ENCODE results near the gene CASS4. TPM values are rescaled to one million over a fixed set of nuclear protein-coding genes. Genes with fewer than 3 reads are reported as not detected.

The CASS4 gene
- total RNA-seq, 1 donor from 2014 or later = 0.16 TPM

DNA sequence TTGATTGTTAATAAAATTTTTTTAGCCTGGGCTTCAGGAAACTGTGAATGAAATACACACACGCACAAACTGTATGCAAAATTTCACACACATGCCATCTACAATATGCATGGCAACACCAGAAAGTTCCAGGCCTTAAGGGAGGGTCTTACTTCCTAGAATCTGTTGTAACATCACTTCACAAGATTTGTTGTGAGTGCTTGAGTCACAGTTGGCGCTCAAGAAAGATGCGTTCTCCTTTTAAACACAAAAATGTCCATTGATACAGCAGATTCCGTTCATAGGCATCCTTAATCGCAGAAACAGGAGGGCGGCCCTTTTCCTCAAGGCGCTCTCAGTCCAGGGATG lies 55.9 kb downstream of the CASS4 start:
- H3K27ac Mint-ChIP-seq (ENCODE audit: unreplicated experiment) = peak overlapping the region; percentile 93
- peak overlapping the region; percentile 98 for H3K4me3 Mint-ChIP-seq
- H3K27me3 Mint-ChIP-seq (ENCODE audit: low read depth) = peaks cover 4% of the 10 kb centered on the region
- H3K36me3 Mint-ChIP-seq (ENCODE audit: low read depth) = no peaks in the 10 kb centered on the region
- no peaks in the 10 kb centered on the region for H3K9me3 Mint-ChIP-seq
- no peak for DNase-seq (ENCODE audit: low read depth, low spot score)
- TF ChIP-seq, protein P1, sequence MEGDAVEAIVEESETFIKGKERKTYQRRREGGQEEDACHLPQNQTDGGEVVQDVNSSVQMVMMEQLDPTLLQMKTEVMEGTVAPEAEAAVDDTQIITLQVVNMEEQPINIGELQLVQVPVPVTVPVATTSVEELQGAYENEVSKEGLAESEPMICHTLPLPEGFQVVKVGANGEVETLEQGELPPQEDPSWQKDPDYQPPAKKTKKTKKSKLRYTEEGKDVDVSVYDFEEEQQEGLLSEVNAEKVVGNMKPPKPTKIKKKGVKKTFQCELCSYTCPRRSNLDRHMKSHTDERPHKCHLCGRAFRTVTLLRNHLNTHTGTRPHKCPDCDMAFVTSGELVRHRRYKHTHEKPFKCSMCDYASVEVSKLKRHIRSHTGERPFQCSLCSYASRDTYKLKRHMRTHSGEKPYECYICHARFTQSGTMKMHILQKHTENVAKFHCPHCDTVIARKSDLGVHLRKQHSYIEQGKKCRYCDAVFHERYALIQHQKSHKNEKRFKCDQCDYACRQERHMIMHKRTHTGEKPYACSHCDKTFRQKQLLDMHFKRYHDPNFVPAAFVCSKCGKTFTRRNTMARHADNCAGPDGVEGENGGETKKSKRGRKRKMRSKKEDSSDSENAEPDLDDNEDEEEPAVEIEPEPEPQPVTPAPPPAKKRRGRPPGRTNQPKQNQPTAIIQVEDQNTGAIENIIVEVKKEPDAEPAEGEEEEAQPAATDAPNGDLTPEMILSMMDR (conservative IDR thresholded peaks at IDR 0.05) = no peak
- peaks cover 22% of the 10 kb centered on the region for H3K4me1 Mint-ChIP-seq

DNA sequence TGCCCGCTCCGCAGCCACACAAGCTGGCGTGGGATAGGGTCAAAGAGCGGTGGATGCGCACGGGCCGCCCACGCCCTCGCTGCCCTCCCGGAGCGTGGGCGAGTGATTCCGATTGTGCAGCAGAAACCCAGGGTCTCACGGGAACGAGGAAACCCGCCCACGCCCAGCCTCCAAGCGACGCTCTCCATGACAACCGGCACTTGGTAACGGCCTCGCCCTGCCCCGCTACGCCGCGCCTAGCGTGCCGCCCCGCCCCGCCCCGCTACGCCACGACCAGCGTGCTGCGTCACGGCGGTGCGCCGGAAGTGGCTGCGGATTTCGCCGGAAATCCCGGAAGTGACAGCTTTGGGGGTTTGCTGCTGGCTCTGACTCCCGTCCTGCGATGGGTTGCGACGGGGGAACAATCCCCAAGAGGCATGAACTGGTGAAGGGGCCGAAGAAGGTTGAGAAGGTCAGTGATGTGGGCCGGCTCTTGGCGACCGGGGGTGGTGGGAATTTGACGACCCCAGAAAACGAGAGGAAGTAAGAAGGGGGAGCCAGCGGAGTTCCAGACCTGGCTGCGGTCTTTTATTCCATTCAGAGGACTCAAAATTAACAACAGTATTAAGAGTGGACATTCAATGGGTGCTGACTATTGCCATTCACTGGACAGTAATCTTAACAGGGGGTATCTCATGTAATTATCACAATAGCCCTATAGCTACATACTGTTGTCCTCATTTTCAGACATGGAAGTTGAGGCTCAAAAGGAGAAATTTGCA lies 56.4 kb downstream of the CASS4 start, which contains the start of gene RTF2:
TSS of gene RTF2 (plus strand) at position 312 of the 761 bp plus-strand sequence. CDS start at position 383, 71 bp downstream.
- Mint-ChIP-seq H3K4me3 (peak within 1 kb of the TSS; percentile 98), H3K9me3 (no peaks in the 10 kb centered on the region), H3K36me3 (ENCODE audit: low read depth) (no peaks in the 10 kb centered on the region), H3K27ac (ENCODE audit: unreplicated experiment) (peak within 1 kb of the TSS; percentile 99), H3K4me1 (peaks cover 22% of the 10 kb centered on the region), H3K27me3 (ENCODE audit: low read depth) (peaks cover 4% of the 10 kb centered on the region)
- TF ChIP-seq, protein P1 (conservative IDR thresholded peaks at IDR 0.05) = no peak
- DNase-seq (ENCODE audit: low read depth, low spot score) = peak; percentile 91

DNA sequence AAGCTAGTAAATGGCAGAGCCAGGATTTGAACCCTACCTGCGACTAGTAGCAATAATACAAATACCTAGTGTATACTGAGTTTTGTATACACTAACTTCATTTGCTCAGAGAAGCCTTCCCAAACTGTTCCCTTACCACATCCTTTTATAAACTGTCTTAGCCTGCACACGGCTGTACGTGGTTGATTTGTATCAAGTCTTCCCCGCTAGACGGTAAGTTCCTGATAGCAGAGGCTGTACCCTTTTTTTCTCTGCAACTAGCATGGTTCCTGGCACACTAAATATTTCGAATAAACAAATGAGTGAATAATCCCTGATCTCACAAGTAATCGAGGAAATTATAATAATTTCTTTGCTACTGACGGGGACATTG lies 57.0 kb downstream of the CASS4 start:
- Mint-ChIP-seq H3K27me3 (ENCODE audit: low read depth) (peaks cover 1% of the 10 kb centered on the region), H3K4me3 (peak overlapping the region; percentile 98), H3K9me3 (no peaks in the 10 kb centered on the region), H3K36me3 (ENCODE audit: low read depth) (no peaks in the 10 kb centered on the region), H3K4me1 (peaks cover 22% of the 10 kb centered on the region), H3K27ac (ENCODE audit: unreplicated experiment) (peak overlapping the region; percentile 86)
- no peak for DNase-seq (ENCODE audit: low read depth, low spot score)
- TF ChIP-seq, protein P1 (conservative IDR thresholded peaks at IDR 0.05) = no peak

DNA sequence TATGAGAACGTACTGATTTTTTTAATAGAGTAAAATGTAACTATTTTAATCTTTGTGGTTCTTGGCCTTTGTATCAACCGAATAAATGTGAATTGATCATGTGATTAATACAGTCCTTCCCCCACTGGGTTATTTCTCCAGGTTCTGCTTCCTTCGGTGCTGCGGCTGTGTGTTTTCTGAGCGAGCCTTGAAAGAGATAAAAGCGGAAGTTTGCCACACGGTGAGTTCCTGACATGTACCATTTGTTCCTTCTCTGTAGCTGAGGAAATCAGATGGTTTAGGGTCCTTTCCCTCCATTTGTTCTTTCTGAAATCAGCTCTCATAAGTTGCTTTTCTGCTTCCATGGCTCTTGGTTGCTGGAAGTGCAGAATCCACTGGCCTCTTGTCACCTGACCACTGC lies 71.9 kb downstream of the CASS4 start:
- H3K27ac Mint-ChIP-seq (ENCODE audit: unreplicated experiment) = no peak overlapping the region
- H3K9me3 Mint-ChIP-seq = no peaks in the 10 kb centered on the region
- no peaks in the 10 kb centered on the region for H3K27me3 Mint-ChIP-seq (ENCODE audit: low read depth)
- TF ChIP-seq, protein P1 (conservative IDR thresholded peaks at IDR 0.05) = no peak
- DNase-seq (ENCODE audit: low read depth, low spot score) = no peak
- H3K4me1 Mint-ChIP-seq = no peaks in the 10 kb centered on the region
- peaks cover 2% of the 10 kb centered on the region for H3K36me3 Mint-ChIP-seq (ENCODE audit: low read depth)
- no peak overlapping the region for H3K4me3 Mint-ChIP-seq

DNA sequence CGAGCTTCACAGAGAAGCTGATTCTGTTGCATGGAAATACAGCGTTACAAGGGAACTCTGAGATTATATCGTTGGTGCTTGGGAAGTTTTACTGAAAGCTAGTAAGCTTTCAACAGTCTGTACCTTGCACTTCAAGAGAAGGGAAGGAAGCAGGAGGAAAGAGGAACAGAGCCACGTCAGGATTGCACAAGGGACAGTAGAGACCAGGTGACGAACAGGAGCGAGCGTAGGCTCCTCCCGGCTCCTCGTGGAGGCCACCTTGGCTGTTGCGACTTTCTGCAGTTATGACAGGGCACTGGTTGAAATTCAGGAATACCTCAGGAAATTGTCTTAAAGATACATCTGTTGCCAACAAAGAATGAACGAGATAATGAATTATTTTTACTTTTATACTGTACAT lies 75.2 kb downstream of the CASS4 start:
- DNase-seq (ENCODE audit: low read depth, low spot score) = no peak
- no peak overlapping the region for H3K4me3 Mint-ChIP-seq
- no peaks in the 10 kb centered on the region for H3K27me3 Mint-ChIP-seq (ENCODE audit: low read depth)
- no peak overlapping the region for H3K27ac Mint-ChIP-seq (ENCODE audit: unreplicated experiment)
- no peaks in the 10 kb centered on the region for H3K36me3 Mint-ChIP-seq (ENCODE audit: low read depth)
- no peaks in the 10 kb centered on the region for H3K9me3 Mint-ChIP-seq
- TF ChIP-seq, protein P1 (conservative IDR thresholded peaks at IDR 0.05) = no peak
- no peaks in the 10 kb centered on the region for H3K4me1 Mint-ChIP-seq

Data from neural crest cell (in vitro differentiated cells).